Measurements from ENCODE around the gene NMNAT2. TPM values are rescaled to one million over a fixed set of nuclear protein-coding genes. Genes with fewer than 3 reads are reported as not detected.
A peak's percentile ranks its signal among the peaks of the same experiment; 100 is the strongest.

The NMNAT2 gene
- total RNA-seq, 1 experiment from 2014 or later, result 2.4 TPM

DNA sequence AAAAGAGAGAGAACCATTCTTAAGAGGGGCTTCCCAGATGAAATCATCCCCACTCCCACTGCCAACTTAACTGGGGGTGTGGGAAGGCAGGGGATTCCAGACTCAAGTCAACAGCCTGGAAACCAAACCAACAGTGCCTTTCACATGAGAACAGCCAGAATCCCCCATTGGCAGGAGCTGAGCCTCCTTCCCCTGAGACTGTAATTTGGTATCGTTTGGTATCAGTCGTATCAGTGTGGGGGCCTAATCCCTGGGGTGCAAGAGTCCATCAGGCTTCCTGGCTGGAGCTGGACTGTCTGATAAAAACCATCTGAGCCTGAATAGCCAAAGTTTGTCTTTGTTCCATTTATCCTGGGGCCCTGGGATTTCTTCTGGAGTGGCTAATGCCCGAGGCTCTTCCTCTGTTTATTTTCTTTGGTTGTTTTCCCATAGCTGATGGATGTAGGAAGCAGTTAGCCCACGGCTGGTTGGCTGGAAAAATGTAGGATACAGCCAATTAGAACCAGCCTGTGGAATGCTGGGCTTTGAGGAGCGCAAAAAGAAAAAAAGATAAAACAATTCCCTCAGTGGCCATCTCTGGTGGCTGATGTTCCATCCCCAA, 147.5 kb downstream of the NMNAT2 start:
- peak; percentile 73 for DNase-seq (ENCODE audit: low read depth)

DNA sequence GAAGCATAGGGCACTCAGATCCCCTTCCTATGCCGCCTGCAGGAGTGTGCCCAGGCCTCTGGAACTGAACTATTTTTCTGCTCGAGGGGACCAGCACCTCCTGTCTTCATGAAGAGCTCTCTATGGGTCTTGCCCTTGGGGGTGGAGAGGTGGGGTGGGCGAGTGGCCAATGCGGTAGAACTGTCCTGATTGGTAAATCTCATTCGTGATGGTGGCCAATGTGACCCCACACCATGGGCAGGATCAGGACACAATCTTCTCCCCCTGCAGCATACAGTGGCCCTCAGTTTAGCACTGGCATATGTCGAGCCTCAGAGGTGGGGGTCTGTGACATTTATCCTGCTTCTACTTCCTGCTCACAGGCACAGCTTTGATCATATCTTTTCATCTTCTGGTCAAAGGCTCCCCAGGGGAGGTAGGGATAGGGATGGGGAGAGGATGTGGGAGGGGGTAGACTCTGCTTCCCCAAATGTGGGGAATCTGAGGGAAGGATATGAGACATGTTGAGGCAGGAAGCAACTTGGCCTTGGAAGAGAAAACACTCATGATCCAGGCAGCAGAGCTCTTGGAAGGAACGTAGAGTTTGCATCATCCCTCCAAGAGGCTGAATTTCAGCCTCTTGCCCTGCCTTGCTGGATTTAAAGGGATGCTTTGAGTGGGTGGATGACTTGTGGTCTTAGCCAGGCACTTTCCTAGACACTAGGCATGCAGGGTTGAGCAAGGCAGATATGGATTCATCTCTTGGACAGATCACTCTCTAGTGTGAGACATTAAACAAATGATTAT, 150.3 kb downstream of the NMNAT2 start:
- peak; percentile 92 for DNase-seq (ENCODE audit: low read depth)

DNA sequence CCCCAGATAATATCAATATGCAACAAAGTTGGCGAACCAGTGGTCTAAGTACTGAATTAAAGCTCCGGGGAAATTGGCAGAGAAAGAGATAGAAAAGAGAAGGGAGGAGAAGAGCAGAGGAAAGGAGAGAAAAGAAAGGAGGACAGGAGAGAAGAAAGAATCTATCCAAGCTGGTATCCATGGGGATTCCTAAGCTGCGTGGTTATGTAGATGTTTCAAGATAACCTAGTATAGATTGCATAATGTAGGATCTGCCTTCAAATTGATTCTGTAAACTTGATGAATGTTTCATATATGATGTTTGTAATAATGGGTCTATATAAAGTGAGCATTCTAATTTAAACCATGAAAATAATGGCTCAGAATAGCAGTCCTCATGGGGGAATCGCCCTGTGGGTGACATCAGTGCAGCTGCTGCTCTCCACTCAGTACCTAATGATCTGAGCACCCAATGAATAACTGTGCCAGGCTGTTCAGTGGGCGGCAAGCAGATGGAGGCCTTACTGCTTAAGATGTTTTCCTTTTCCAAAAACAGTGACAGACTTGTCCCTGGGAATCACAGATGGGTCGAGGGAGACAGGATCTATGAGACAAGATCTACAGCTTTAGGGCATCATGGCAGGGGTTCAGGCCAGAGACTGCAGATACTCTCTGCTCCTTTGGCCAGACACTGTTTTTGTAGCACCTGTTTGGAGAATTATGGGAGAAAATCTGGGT, 154.1 kb downstream of the NMNAT2 start:
- DNase-seq (ENCODE audit: low read depth), result no peak

DNA sequence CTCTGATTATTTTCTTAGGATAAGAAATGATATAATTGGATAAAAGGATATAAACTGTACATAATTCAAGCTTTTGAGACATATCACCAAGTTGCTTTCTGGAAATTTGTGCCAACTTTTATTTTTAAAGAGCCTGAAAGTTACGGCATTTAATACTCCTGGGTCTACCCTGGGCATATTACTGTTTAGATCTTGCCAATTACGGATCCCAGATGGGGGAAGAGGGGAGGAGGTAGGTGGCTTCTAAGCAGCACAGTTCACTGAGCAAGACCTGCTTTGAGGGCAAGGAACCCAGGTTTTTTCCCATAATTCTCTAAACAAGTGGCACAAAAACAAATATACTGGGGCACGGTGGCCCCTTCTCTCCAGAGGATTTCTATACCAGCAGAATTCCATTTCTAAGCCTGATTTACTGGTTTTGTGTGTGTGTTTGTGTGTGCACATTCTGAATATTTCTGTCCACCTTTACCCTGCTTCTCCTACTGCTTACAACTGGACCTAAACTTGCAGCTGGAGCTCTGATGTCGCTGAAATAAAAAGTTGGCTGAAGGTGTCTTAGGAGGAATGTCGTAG, 155.5 kb downstream of the NMNAT2 start:
- DNase-seq (ENCODE audit: low read depth), result no peak

DNA sequence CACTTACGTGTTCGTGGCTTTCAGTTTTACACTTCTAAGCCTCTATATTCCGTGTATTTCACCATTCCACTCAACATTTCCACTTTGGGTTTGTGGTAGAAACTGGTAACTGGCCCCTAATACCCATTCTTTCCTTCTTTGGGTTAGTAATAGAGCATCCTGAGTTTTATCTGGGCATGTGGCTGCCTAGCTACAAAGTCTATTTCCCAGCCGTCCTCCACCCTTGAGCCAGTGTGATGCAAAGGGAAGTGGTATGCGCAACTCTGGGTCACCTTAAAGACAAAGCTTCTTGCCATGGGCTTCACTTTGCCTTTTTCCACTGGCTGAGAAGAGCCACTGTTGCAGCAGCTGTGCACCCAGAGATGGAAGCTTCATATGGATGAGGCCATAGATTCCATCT, 158.3 kb downstream of the NMNAT2 start:
- DNase-seq (ENCODE audit: low read depth), result no peak

DNA sequence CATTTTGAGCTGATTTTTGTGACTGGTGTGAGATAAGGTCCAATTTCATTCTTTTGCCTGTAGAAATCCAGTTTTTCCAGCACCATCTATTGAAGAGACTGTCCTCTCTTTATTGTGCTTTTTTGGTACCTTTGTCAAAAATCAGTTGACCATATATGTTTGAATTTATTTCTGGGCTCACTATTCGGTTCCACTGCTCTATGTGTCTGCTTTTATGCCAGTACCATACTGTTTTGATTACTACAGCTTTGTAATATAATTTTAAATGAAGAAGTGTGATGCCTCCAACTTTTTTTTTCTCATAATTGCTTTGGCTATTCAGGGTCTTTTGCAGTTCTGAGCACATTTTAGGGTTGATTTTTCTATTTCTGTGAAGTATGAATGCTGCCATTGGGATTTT, 163.1 kb downstream of the NMNAT2 start:
- DNase-seq (ENCODE audit: low read depth), result no peak

DNA sequence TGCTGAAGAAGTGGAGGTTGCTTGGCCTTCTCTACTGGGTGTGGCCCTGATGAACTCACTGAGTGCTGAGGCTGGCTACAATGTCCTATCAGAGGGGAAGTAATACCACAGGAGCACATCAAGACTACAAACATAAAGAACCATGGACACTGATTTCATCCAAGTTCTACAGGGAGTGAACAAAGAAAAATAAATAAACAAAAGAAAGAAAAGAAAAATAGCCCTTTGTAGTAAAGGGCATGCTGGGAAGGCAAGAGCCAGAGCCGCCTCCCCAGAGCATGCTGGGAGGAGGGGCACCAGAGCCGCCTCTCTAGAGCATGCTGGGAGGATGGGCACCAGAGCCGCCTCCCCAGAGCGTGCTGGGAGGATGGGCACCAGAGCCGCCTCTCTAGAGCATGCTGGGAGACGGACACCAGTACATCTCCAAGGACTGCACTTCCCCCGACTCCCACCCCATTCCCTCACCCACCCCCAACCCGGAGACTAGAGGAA, 166.2 kb downstream of the NMNAT2 start:
- no peak for DNase-seq (ENCODE audit: low read depth)

DNA sequence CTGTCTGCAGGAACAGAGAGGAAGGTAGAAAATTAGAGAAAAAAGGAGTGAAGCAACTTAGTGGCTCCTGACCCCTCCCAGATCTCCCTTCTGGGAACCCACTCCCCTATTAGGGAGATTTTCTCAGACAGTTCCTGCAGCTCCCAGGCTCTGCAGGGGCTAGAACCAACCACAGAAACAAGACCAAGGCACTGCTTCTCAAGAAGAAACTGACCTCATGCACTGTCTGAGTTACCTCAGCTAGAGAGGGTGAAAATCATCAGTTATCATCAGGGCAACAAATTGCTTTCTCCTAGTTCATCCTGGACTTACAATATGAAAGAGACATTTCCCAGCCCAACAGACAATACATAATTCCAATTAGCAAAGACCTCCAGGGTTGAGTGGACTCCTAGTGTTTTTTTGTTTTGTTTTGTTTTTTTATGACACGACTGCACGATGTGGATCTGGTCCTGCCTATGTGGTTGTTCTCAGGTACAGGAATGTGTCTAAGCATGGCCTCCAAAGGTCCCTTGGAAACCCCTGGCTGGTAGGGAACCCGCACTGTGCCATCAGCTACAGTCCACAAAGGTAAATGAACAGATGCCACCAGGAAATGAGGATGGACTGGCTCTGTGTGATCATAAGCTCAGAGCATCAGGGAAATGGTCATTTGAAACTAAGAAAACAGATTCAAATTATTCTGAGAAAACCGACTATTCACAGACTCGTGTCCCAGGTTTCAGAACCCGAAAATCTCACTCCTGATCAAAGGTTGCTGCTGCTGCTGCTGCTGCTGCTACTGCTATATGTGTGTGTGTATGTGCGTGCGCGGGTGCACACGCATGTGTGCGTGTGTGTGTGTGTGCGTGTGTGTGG, 166.8 kb downstream of the NMNAT2 start:
- DNase-seq (ENCODE audit: low read depth), result no peak

DNA sequence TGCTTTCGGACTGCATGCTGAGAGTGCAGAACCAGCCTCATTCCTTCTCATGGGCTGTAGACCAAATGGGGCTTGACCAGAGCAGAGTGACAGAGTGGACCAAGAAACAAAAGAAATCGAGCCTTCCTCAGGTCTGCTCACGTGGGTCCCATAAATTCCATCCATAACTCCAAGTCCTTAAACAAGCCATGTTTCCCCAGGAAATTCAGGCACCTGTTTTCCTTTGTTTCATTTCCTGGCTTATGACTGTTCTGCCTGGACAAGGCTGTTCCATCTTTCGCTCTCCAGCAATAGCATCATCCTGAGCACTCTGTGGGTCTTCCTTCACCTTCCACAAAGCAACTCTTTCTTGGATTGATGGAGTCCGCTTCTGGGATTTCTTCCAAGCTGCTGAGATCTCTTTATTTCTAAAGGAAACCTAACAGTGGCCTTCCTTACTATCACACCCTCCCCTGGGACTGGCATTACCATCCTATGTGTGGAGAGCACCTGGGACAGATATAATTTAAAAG, 168.2 kb downstream of the NMNAT2 start:
- DNase-seq (ENCODE audit: low read depth), result no peak

DNA sequence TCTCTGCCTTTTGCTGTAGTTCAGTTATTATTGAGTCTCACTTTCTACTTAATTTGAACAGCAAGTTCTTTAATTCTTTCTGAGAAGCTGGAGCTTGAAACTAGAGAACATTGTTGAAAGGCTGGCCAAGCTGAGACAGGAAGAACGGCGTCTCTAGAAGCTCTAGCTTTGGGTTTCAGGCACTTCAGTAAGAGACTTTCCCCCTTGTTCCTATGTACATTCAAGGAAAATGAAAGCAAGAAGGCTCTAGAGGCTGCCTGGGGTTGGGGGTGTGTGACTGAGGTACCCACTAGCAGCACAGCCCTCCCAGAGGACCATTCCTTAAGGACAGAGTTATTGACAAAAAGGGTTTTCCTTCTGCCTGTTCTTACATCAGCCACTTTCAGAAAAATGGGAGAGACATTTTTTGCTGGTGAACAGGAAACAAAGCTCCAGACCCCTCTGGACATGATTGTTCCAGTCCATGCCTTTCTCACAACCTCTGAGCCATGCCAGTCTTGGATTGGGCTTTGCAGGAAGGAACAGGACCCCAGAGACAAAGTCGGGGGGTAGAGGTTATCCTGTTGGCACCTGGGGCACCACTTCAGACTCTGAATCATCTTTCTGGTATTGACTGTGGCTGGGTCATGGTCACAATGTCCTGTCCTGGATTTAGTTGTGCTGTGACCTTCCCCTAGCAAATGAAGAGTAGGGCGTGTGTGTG, 169.0 kb downstream of the NMNAT2 start:
- DNase-seq (ENCODE audit: low read depth), result no peak

DNA sequence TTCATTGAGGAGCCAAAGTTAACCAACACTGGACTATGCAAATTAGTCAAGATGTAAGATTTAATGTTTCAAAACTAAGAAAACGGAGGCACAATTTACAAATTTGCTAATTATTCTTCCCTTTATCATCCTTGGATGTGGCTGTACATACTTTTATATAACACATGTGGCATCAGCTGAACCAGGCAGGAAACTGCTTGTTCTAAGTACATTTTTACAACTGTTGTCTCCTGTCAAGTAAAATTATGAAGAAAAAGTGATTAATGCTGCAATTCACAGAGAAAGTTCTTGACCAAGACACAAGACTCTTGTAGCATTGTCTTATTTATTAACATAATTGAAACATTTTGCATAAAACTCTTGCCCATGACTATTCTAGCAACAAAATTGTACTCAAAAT, 170.2 kb downstream of the NMNAT2 start:
- no peak for DNase-seq (ENCODE audit: low read depth)

DNA sequence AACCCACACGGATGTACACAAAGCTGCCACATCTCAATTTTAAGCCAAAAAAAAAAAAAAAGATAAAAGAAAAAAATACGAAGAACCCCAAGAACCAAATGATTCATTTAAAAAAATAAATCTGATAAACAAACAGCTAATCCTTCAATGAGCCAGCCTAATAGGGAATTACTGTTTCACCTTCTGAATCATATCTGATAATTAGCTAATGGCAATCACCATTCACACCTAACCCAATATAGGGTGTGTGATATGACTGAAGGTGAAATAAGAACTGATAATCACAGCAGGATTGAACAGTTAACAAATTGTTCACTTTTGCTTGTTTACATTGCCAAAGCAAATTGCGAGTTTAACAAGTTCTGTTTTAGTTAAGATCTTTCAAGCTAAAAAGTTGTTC, 170.7 kb downstream of the NMNAT2 start:
- no peak for DNase-seq (ENCODE audit: low read depth)

DNA sequence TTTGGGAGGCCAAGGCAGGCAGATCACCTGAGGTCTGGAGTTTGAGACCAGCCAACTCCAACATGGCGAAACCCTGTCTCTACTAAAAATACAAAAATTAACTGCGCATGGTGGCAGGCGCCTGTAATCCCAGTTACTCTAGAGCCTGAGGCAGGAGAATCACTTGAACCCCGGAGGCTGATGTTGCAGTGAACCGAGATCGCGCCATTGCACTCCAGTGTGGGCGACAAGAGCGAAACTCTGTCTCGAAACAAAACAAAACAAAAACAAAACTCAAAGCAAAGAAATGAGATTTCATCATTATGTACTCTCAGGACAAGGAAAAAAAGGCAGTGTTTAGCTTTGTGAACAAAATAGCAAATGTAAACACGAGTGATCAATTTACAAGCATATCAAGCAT, 171.1 kb downstream of the NMNAT2 start:
- no peak for DNase-seq (ENCODE audit: low read depth)

DNA sequence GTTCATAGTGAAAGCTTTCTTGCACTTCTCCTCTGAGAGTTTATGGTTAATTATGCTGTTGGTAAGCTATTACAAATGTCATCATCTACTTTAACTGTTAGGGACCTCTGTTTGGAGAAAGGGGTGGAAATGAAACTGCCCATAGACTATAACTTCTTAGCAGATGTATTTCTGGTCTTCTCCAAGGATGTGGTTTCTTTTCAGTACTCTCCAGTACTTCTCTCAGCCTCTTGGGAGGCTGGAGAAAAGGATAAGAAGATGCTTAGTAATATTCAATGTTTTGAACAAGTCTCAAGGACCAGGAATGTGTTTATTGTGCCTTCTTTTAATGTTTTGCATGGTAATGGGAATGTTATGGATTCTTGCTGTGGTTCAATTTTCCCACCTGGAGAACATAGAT, 171.7 kb downstream of the NMNAT2 start:
- no peak for DNase-seq (ENCODE audit: low read depth)

DNA sequence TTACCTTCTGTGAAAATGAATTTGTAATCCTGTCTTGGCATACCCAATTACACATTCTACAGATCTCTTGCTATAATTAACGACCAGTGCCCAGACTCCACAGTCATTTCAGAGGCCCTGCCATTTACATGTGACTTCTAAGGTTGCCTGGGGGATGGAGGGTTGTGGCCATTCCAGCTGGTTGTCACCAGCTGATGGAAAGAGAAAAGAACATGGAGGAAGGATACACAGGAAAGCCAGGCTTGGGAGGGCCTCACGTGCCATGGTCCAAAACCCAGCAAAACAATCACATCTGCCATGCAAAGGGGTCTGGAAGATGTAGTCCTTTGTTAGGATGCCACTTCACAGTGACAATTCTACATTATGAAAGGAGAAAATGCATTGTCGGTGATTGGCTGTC, 172.8 kb downstream of the NMNAT2 start:
- no peak for DNase-seq (ENCODE audit: low read depth)

DNA sequence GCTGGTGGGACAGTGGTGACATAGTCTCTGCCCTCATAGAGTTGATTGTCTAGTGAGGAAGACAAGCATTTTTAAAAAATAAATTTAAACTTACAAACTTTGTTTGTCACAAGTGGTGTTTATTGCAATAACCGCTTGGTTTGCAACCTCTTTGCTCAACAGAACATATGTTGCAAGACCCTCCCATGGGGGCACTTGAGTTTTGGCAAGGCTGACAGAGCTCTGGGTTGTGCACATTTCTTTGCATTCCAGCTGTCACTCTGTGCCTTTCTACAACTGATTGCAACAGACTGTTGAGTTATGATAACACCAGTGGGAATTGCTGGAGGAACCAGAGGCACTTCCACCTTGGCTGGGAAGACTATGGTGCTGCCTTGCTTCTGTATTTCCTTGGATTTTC, 173.7 kb downstream of the NMNAT2 start:
- no peak for DNase-seq (ENCODE audit: low read depth)

DNA sequence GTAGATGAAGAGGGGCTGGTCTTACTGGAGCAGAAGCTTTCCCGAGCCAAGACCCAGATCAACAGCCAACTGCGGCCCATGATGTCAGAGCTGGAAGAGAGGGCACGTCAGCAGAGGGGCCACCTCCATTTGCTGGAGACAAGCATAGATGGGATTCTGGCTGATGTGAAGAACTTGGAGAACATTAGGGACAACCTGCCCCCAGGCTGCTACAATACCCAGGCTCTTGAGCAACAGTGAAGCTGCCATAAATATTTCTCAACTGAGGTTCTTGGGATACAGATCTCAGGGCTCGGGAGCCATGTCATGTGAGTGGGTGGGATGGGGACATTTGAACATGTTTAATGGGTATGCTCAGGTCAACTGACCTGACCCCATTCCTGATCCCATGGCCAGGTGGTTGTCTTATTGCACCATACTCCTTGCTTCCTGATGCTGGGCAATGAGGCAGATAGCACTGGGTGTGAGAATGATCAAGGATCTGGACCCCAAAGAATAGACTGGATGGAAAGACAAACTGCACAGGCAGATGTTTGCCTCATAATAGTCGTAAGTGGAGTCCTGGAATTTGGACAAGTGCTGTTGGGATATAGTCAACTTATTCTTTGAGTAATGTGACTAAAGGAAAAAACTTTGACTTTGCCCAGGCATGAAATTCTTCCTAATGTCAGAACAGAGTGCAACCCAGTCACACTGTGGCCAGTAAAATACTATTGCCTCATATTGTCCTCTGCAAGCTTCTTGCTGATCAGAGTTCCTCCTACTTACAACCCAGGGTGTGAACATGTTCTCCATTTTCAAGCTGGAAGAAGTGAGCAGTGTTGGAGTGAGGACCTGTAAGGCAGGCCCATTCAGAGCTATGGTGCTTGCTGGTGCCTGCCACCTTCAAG, 174.8 kb downstream of the NMNAT2 start:
- DNase-seq (ENCODE audit: low read depth), result no peak

DNA sequence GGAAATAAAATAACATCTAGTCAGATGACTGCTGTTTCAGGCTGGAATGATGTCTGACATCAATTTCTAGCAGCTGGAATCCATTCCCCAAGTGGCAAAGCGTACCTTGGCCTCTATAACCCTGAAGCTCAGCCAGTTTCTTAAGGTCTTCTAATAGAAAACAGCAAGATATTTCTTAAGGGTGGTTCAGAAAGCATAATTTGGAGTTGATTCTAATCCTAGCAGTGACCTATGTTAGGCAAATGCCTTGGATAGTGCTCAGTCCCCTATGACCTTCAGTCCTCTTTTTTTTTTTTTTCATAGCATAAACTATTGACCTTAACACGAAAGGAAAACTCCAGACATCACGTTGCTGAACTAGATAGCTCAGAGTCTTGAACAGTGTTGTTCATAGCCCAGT, 175.6 kb downstream of the NMNAT2 start:
- DNase-seq (ENCODE audit: low read depth), result no peak

DNA sequence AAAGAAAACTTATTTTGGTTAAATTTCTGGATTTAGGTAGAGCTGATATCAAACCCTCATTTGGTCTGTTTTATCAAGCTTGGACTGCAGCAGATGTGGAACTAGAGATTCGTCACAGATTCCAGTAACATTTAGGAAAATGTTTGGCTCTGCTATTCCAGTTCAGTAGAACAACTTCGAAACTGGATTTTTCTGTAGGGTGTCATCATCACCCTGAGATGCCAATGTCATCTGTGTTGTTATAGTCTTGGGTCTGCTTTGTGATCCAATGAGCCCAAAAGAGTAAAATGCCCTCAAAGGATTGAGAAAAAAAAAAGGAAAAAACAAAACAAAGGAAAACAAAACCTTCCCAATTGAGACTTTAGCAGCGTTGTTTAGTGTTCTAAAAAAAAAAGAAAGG, 176.7 kb downstream of the NMNAT2 start:
- DNase-seq (ENCODE audit: low read depth), result no peak
